HUES48 (cell line): ENCODE results near the gene ZFTA.

ENCODE experiments used
- H3K27ac ChIP-seq: one replicate; pipeline ENCODE4 v1.7.0; 2013; ENCODE audit warnings: low read depth, low read length, inconsistent platforms
- H3K27me3 ChIP-seq: 2 replicates; pipeline ENCODE4 v1.6.1; 2013; ENCODE audit warnings: mild to moderate bottlenecking, low read length; ENCODE audit not compliant: control insufficient read depth, insufficient read depth
- H3K36me3 ChIP-seq: 2 replicates; pipeline ENCODE4 v1.6.1; 2013; ENCODE audit warnings: low read length; ENCODE audit not compliant: control insufficient read depth, insufficient read depth
- H3K4me1 ChIP-seq: 2 replicates; pipeline ENCODE4 v1.6.1; 2013; ENCODE audit warnings: mild to moderate bottlenecking, low read length; ENCODE audit not compliant: control insufficient read depth, insufficient read depth
- H3K4me3 ChIP-seq: 2 replicates; pipeline ENCODE4 v1.5.1; 2013; ENCODE audit warnings: mild to moderate bottlenecking, low read depth, low read length
- H3K9ac ChIP-seq: 2 replicates; pipeline ENCODE4 v1.6.1; 2013; ENCODE audit warnings: mild to moderate bottlenecking, low read depth, low read length, moderate library complexity
- H3K9me3 ChIP-seq: 2 replicates; pipeline ENCODE4 v1.6.1; 2013; ENCODE audit warnings: low read length; ENCODE audit not compliant: control insufficient read depth, insufficient read depth

The ZFTA gene

GRCh38 chr11:63745304-63746170, 23.0 kb downstream of the ZFTA start:
- H3K27ac ChIP-seq, result no peak overlapping the region
- H3K9me3 ChIP-seq, result no peaks in the 10 kb centered on the region
- H3K9ac ChIP-seq, result no peak overlapping the region
- no peaks in the 10 kb centered on the region for H3K27me3 ChIP-seq
- H3K4me3 ChIP-seq, result no peak overlapping the region
- H3K36me3 ChIP-seq, result peaks cover 13% of the 10 kb centered on the region
- peaks cover 14% of the 10 kb centered on the region for H3K4me1 ChIP-seq

GRCh38 chr11:63738720-63739360, 29.7 kb downstream of the ZFTA start:
- no peaks in the 10 kb centered on the region for H3K9me3 ChIP-seq
- H3K27me3 ChIP-seq, result no peaks in the 10 kb centered on the region
- H3K27ac ChIP-seq, result no peak overlapping the region
- no peak overlapping the region for H3K4me3 ChIP-seq
- 0 out of 2 replicates have a peak, but pooled peaks cover under 1% of the 10 kb centered on the region for H3K36me3 ChIP-seq
- H3K4me1 ChIP-seq, result peaks cover 2% of the 10 kb centered on the region; the same call in 1 of the 2 replicates
- H3K9ac ChIP-seq, result no peak overlapping the region

- no peak overlapping the region for H3K4me3 ChIP-seq
- no peaks in the 10 kb centered on the region for H3K9me3 ChIP-seq
- 0 out of 2 replicates have a peak, but pooled peaks cover 4% of the 10 kb centered on the region for H3K36me3 ChIP-seq
- H3K9ac ChIP-seq, result no peak overlapping the region
- H3K4me1 ChIP-seq, result peaks cover 2% of the 10 kb centered on the region; the same call in 1 of the 2 replicates
- no peak overlapping the region for H3K27ac ChIP-seq
- no peaks in the 10 kb centered on the region for H3K27me3 ChIP-seq
These were observed 30.9 kb downstream of the ZFTA start for GRCh38 chr11:63737718-63738117.

GRCh38 chr11:63736864-63737263, 31.7 kb downstream of the ZFTA start:
- no peak overlapping the region for H3K27ac ChIP-seq
- H3K9me3 ChIP-seq, result no peaks in the 10 kb centered on the region
- 0 out of 2 replicates have a peak, but pooled peaks cover 4% of the 10 kb centered on the region for H3K36me3 ChIP-seq
- no peak overlapping the region for H3K9ac ChIP-seq
- H3K27me3 ChIP-seq, result no peaks in the 10 kb centered on the region
- no peak overlapping the region for H3K4me3 ChIP-seq
- H3K4me1 ChIP-seq, result peaks cover 2% of the 10 kb centered on the region; the same call in 1 of the 2 replicates

GRCh38 chr11:63729326-63729725, 39.2 kb downstream of the ZFTA start:
- Histone ChIP-seq H3K9me3 (no peaks in the 10 kb centered on the region), H3K4me1 (no peaks in the 10 kb centered on the region), H3K4me3 (no peak overlapping the region), H3K27ac (no peak overlapping the region), H3K9ac (no peak overlapping the region), H3K27me3 (no peaks in the 10 kb centered on the region), H3K36me3 (0 out of 2 replicates have a peak, but pooled peaks cover 6% of the 10 kb centered on the region)

- H3K9me3 ChIP-seq, result no peaks in the 10 kb centered on the region
- peaks cover 14% of the 10 kb centered on the region for H3K36me3 ChIP-seq
- no peak overlapping the region for H3K4me3 ChIP-seq
- no peak overlapping the region for H3K27ac ChIP-seq
- no peaks in the 10 kb centered on the region for H3K4me1 ChIP-seq
- H3K27me3 ChIP-seq, result no peaks in the 10 kb centered on the region
- H3K9ac ChIP-seq, result no peak overlapping the region
These were observed 48.0 kb downstream of the ZFTA start for GRCh38 chr11:63720611-63721010.

- peaks cover 14% of the 10 kb centered on the region for H3K36me3 ChIP-seq
- no peaks in the 10 kb centered on the region for H3K4me1 ChIP-seq
- no peak overlapping the region for H3K27ac ChIP-seq
- no peaks in the 10 kb centered on the region for H3K9me3 ChIP-seq
- H3K9ac ChIP-seq, result no peak overlapping the region
- no peaks in the 10 kb centered on the region for H3K27me3 ChIP-seq
- no peak overlapping the region for H3K4me3 ChIP-seq
These were observed 48.6 kb downstream of the ZFTA start for GRCh38 chr11:63719987-63720386.

GRCh38 chr11:63719001-63719400, 49.6 kb downstream of the ZFTA start:
- Histone ChIP-seq H3K4me3 (no peak overlapping the region), H3K27ac (no peak overlapping the region)

More at GRCh38 chr11:63719001-63719400, 49.6 kb downstream of the ZFTA start:
- Histone ChIP-seq H3K4me1 (no peaks in the 10 kb centered on the region), H3K27me3 (no peaks in the 10 kb centered on the region), H3K36me3 (peaks cover 14% of the 10 kb centered on the region), H3K9me3 (no peaks in the 10 kb centered on the region), H3K9ac (no peak overlapping the region)
